Lower leg skin (tissue), 4 donors: Measurements from ENCODE around the gene NCOA3. TPM values are rescaled to one million over a fixed set of nuclear protein-coding genes. Genes with fewer than 3 reads are reported as not detected.
A peak's percentile ranks its signal among the peaks of the same experiment; 100 is the strongest.

Experiments
- DNase-seq, 2 donors: peaks; one replicate each; pipeline ENCODE4 v3.0.0-alpha.2; 2019; ENCODE audit warnings: low spot score in 2 of 2
- H3K4me3 ChIP-seq: fragments of 200-600 bp; sonication (generic); 2 replicates; pipeline ENCODE4 v1.5.1; 2017; ENCODE audit warnings: mild to moderate bottlenecking, low read depth; ENCODE audit not compliant: poor library complexity, severe bottlenecking
- CTCF ChIP-seq, 3 donors: fragments of 450-650 bp; IDR thresholded peaks; one replicate each; pipeline ENCODE4 v1.5.1; 2016; ENCODE audit warnings: antibody characterized with exemption in 3 of 3, mild to moderate bottlenecking in 3 of 3, moderate library complexity in 2 of 3
- POLR2A ChIP-seq, 2 donors: fragments of 450-650 bp; IDR thresholded peaks; one replicate each; pipeline ENCODE4 v1.6.1; 2016 to 2017; ENCODE audit warnings: antibody characterized with exemption in 2 of 2, mild to moderate bottlenecking in 1 of 2, moderate library complexity in 1 of 2
- WGBS, 2 donors: methylation state at CpG; one replicate each; pipeline ENCODE4 v1.1.5; 2018; 5-methylcytosine and 5-hydroxymethylcytosine counted together
- intact Hi-C: fragments of 100-400 bp; cut with DNase I; formaldehyde crosslinking; loops from one replicate; pipeline ENCODE4 v1.15.0; 2023; ENCODE audit warnings: low total_unique reads
- total RNA-seq, 4 donors: library from RNA; depleted of rRNA; stranded (reverse); fragments of >200 nt; gene quantifications; one replicate each; pipeline ENCODE4 v1.1.0, GENCODE V29; 2016

The NCOA3 gene
- total RNA-seq, 4 donors from 2014 or later, result 43.6 to 55.0 (median 49.5) TPM

- no peak overlapping the region for H3K4me3 ChIP-seq
- no peak for DNase-seq
- 93 to 95% methylated on average over 4 of the region's 4 CpGs for whole genome bisulfite sequencing, 2 donors
- TF ChIP-seq POLR2A (IDR thresholded peaks at IDR 0.05) (no peak), CTCF (IDR thresholded peaks at IDR 0.05) (no peak)
- intact Hi-C loops, result no loop called here
These were observed 60.2 kb downstream of the NCOA3 start for GRCh38 chr20:47561603-47562583.

GRCh38 chr20:47566269-47566668 lies 64.6 kb downstream of the NCOA3 start:
- H3K4me3 ChIP-seq, result no peak overlapping the region
- TF ChIP-seq CTCF (IDR thresholded peaks at IDR 0.05) (no peak), POLR2A (IDR thresholded peaks at IDR 0.05) (no peak)
- DNase-seq, result no peak
- intact Hi-C loops, result no loop called here
- WGBS, 2 donors, result 92 to 99% methylated on average over 5 of the region's 5 CpGs

GRCh38 chr20:47568019-47568418 lies 66.3 kb downstream of the NCOA3 start:
- intact Hi-C loops, result no loop called here
- WGBS, 2 donors, result 11 to 23% methylated on average over 2 of the region's 2 CpGs

GRCh38 chr20:47568837-47569410 lies 67.2 kb downstream of the NCOA3 start:
- intact Hi-C loops, result no loop called here
- TF ChIP-seq POLR2A (IDR thresholded peaks at IDR 0.05) (no peak), CTCF (IDR thresholded peaks at IDR 0.05) (no peak)
- no peak overlapping the region for H3K4me3 ChIP-seq
- no peak for DNase-seq
- WGBS, 2 donors, result 90 to 95% methylated on average over 6 of the region's 6 CpGs

More at GRCh38 chr20:47568019-47568418, 66.3 kb downstream of the NCOA3 start:
- TF ChIP-seq CTCF (IDR thresholded peaks at IDR 0.05), result no peak
- TF ChIP-seq POLR2A (IDR thresholded peaks at IDR 0.05), result no peak
- peak in 1 of 2 donors; percentile 25 for DNase-seq
- H3K4me3 ChIP-seq, result no peak overlapping the region

GRCh38 chr20:47571426-47571825 lies 69.7 kb downstream of the NCOA3 start:
- DNase-seq, result no peak
- intact Hi-C loops, result no loop called here
- WGBS, 2 donors, result 98% methylated on average over 2 of the region's 2 CpGs
- H3K4me3 ChIP-seq, result no peak overlapping the region
- no peak for TF ChIP-seq POLR2A (IDR thresholded peaks at IDR 0.05)
- no peak for TF ChIP-seq CTCF (IDR thresholded peaks at IDR 0.05)
